Measurements from ENCODE around the gene MAD2L1. TPM values are rescaled to one million over a fixed set of nuclear protein-coding genes. Genes with fewer than 3 reads are reported as not detected.
A peak's percentile ranks its signal among the peaks of the same experiment; 100 is the strongest.

The MAD2L1 gene
- polyA plus RNA-seq, 4 donors: 3.2 to 32.3 (median 18.4) TPM

GRCh38 chr4:120025516-120025915, 41.1 kb downstream of the MAD2L1 start:
- Histone ChIP-seq H3K27me3 (ENCODE audit: control insufficient read depth in 3 of 3, insufficient read depth in 3 of 3, low read length in 3 of 3) (no peaks in the 10 kb centered on the region), H3K36me3 (ENCODE audit: control insufficient read depth in 3 of 3, insufficient read depth in 2 of 3, low read depth in 1 of 3, low read length in 3 of 3) (no peaks in the 10 kb centered on the region), H3K4me3 (ENCODE audit: low read depth in 1 of 3, low read length in 3 of 3) (no peak overlapping the region), H3K27ac (ENCODE audit: low read depth in 1 of 3, low read length in 2 of 3) (no peak overlapping the region), H3K4me1 (ENCODE audit: control insufficient read depth in 3 of 3, insufficient read depth in 2 of 3, low read depth in 1 of 3, low read length in 2 of 3) (no peaks in the 10 kb centered on the region), H3K9me3 (ENCODE audit: control insufficient read depth in 2 of 2, insufficient read depth in 1 of 2, low read depth in 1 of 2, low read length in 1 of 2) (no peaks in the 10 kb centered on the region)
- DNase-seq: no peak
- 80 to 87% (median 81%) methylated on average over 1 of the region's 1 CpG for WGBS, 3 donors
- FAIRE-seq: no peak

- no peaks in the 10 kb centered on the region for H3K36me3 ChIP-seq (ENCODE audit: control insufficient read depth in 3 of 3, insufficient read depth in 2 of 3, low read depth in 1 of 3, low read length in 3 of 3)
- 92 to 99% (median 94%) methylated on average over 1 of the region's 1 CpG for WGBS, 3 donors
- no peak for DNase-seq
- no peaks in the 10 kb centered on the region for H3K27me3 ChIP-seq (ENCODE audit: control insufficient read depth in 3 of 3, insufficient read depth in 3 of 3, low read length in 3 of 3)
- no peak overlapping the region for H3K4me3 ChIP-seq (ENCODE audit: low read depth in 1 of 3, low read length in 3 of 3)
- FAIRE-seq: no peak
- H3K4me1 ChIP-seq (ENCODE audit: control insufficient read depth in 3 of 3, insufficient read depth in 2 of 3, low read depth in 1 of 3, low read length in 2 of 3): no peaks in the 10 kb centered on the region
- no peak overlapping the region for H3K27ac ChIP-seq (ENCODE audit: low read depth in 1 of 3, low read length in 2 of 3)
- H3K9me3 ChIP-seq (ENCODE audit: control insufficient read depth in 2 of 2, insufficient read depth in 1 of 2, low read depth in 1 of 2, low read length in 1 of 2): no peaks in the 10 kb centered on the region
These were observed 47.9 kb downstream of the MAD2L1 start for GRCh38 chr4:120018786-120019185.

- Histone ChIP-seq H3K4me3 (ENCODE audit: low read depth in 1 of 3, low read length in 3 of 3) (no peak overlapping the region), H3K36me3 (ENCODE audit: control insufficient read depth in 3 of 3, insufficient read depth in 2 of 3, low read depth in 1 of 3, low read length in 3 of 3) (no peaks in the 10 kb centered on the region), H3K9me3 (ENCODE audit: control insufficient read depth in 2 of 2, insufficient read depth in 1 of 2, low read depth in 1 of 2, low read length in 1 of 2) (no peaks in the 10 kb centered on the region), H3K4me1 (ENCODE audit: control insufficient read depth in 3 of 3, insufficient read depth in 2 of 3, low read depth in 1 of 3, low read length in 2 of 3) (no peaks in the 10 kb centered on the region), H3K27me3 (ENCODE audit: control insufficient read depth in 3 of 3, insufficient read depth in 3 of 3, low read length in 3 of 3) (no peaks in the 10 kb centered on the region), H3K27ac (ENCODE audit: low read depth in 1 of 3, low read length in 2 of 3) (no peak overlapping the region)
- FAIRE-seq: no peak
- 66 to 80% (median 67%) methylated on average over 6 of the region's 6 CpGs for WGBS, 3 donors
- DNase-seq: no peak
These were observed 48.5 kb downstream of the MAD2L1 start for GRCh38 chr4:120017939-120018692.

GRCh38 chr4:120011725-120012124, 54.9 kb downstream of the MAD2L1 start:
- DNase-seq (no peak), FAIRE-seq (no peak)
- no peaks in the 10 kb centered on the region for H3K36me3 ChIP-seq (ENCODE audit: control insufficient read depth in 3 of 3, insufficient read depth in 2 of 3, low read depth in 1 of 3, low read length in 3 of 3)
- no peak overlapping the region for H3K27ac ChIP-seq (ENCODE audit: low read depth in 1 of 3, low read length in 2 of 3)
- H3K4me1 ChIP-seq (ENCODE audit: control insufficient read depth in 3 of 3, insufficient read depth in 2 of 3, low read depth in 1 of 3, low read length in 2 of 3): no peaks in the 10 kb centered on the region
- H3K4me3 ChIP-seq (ENCODE audit: low read depth in 1 of 3, low read length in 3 of 3): no peak overlapping the region
- H3K27me3 ChIP-seq (ENCODE audit: control insufficient read depth in 3 of 3, insufficient read depth in 3 of 3, low read length in 3 of 3): no peaks in the 10 kb centered on the region
- 60 to 78% (median 78%) methylated on average over 2 of the region's 2 CpGs for WGBS, 3 donors
- no peaks in the 10 kb centered on the region for H3K9me3 ChIP-seq (ENCODE audit: control insufficient read depth in 2 of 2, insufficient read depth in 1 of 2, low read depth in 1 of 2, low read length in 1 of 2)

GRCh38 chr4:120010646-120011045, 56.0 kb downstream of the MAD2L1 start:
- Histone ChIP-seq H3K27me3 (ENCODE audit: control insufficient read depth in 3 of 3, insufficient read depth in 3 of 3, low read length in 3 of 3) (no peaks in the 10 kb centered on the region), H3K4me3 (ENCODE audit: low read depth in 1 of 3, low read length in 3 of 3) (no peak overlapping the region), H3K36me3 (ENCODE audit: control insufficient read depth in 3 of 3, insufficient read depth in 2 of 3, low read depth in 1 of 3, low read length in 3 of 3) (no peaks in the 10 kb centered on the region), H3K9me3 (ENCODE audit: control insufficient read depth in 2 of 2, insufficient read depth in 1 of 2, low read depth in 1 of 2, low read length in 1 of 2) (no peaks in the 10 kb centered on the region), H3K27ac (ENCODE audit: low read depth in 1 of 3, low read length in 2 of 3) (no peak overlapping the region), H3K4me1 (ENCODE audit: control insufficient read depth in 3 of 3, insufficient read depth in 2 of 3, low read depth in 1 of 3, low read length in 2 of 3) (no peaks in the 10 kb centered on the region)
- FAIRE-seq: no peak
- DNase-seq: no peak
- WGBS, 3 donors: 92 to 94% (median 93%) methylated on average over 4 of the region's 4 CpGs

- WGBS, 3 donors: 65 to 73% (median 69%) methylated on average over 2 of the region's 2 CpGs
- FAIRE-seq: no peak
- DNase-seq: no peak
These were observed 56.9 kb downstream of the MAD2L1 start for GRCh38 chr4:120009731-120010130.

GRCh38 chr4:120008957-120009356, 57.7 kb downstream of the MAD2L1 start:
- H3K27me3 ChIP-seq (ENCODE audit: control insufficient read depth in 3 of 3, insufficient read depth in 3 of 3, low read length in 3 of 3): no peaks in the 10 kb centered on the region
- no peak overlapping the region for H3K27ac ChIP-seq (ENCODE audit: low read depth in 1 of 3, low read length in 2 of 3)
- H3K4me3 ChIP-seq (ENCODE audit: low read depth in 1 of 3, low read length in 3 of 3): no peak overlapping the region
- WGBS, 3 donors: 88 to 95% (median 89%) methylated on average over 4 of the region's 4 CpGs
- no peak for DNase-seq
- H3K36me3 ChIP-seq (ENCODE audit: control insufficient read depth in 3 of 3, insufficient read depth in 2 of 3, low read depth in 1 of 3, low read length in 3 of 3): no peaks in the 10 kb centered on the region
- no peaks in the 10 kb centered on the region for H3K4me1 ChIP-seq (ENCODE audit: control insufficient read depth in 3 of 3, insufficient read depth in 2 of 3, low read depth in 1 of 3, low read length in 2 of 3)
- no peak for FAIRE-seq
- H3K9me3 ChIP-seq (ENCODE audit: control insufficient read depth in 2 of 2, insufficient read depth in 1 of 2, low read depth in 1 of 2, low read length in 1 of 2): no peaks in the 10 kb centered on the region

More at GRCh38 chr4:120009731-120010130, 56.9 kb downstream of the MAD2L1 start:
- no peaks in the 10 kb centered on the region for H3K36me3 ChIP-seq (ENCODE audit: control insufficient read depth in 3 of 3, insufficient read depth in 2 of 3, low read depth in 1 of 3, low read length in 3 of 3)
- H3K27me3 ChIP-seq (ENCODE audit: control insufficient read depth in 3 of 3, insufficient read depth in 3 of 3, low read length in 3 of 3): no peaks in the 10 kb centered on the region
- H3K27ac ChIP-seq (ENCODE audit: low read depth in 1 of 3, low read length in 2 of 3): no peak overlapping the region
- no peak overlapping the region for H3K4me3 ChIP-seq (ENCODE audit: low read depth in 1 of 3, low read length in 3 of 3)
- no peaks in the 10 kb centered on the region for H3K4me1 ChIP-seq (ENCODE audit: control insufficient read depth in 3 of 3, insufficient read depth in 2 of 3, low read depth in 1 of 3, low read length in 2 of 3)
- no peaks in the 10 kb centered on the region for H3K9me3 ChIP-seq (ENCODE audit: control insufficient read depth in 2 of 2, insufficient read depth in 1 of 2, low read depth in 1 of 2, low read length in 1 of 2)

- Histone ChIP-seq H3K27me3 (ENCODE audit: control insufficient read depth in 3 of 3, insufficient read depth in 3 of 3, low read length in 3 of 3) (no peaks in the 10 kb centered on the region), H3K36me3 (ENCODE audit: control insufficient read depth in 3 of 3, insufficient read depth in 2 of 3, low read depth in 1 of 3, low read length in 3 of 3) (no peaks in the 10 kb centered on the region), H3K9me3 (ENCODE audit: control insufficient read depth in 2 of 2, insufficient read depth in 1 of 2, low read depth in 1 of 2, low read length in 1 of 2) (no peaks in the 10 kb centered on the region), H3K4me1 (ENCODE audit: control insufficient read depth in 3 of 3, insufficient read depth in 2 of 3, low read depth in 1 of 3, low read length in 2 of 3) (no peaks in the 10 kb centered on the region), H3K27ac (ENCODE audit: low read depth in 1 of 3, low read length in 2 of 3) (peak overlapping the region in 1 of 3 donors; percentile 9), H3K4me3 (ENCODE audit: low read depth in 1 of 3, low read length in 3 of 3) (no peak overlapping the region)
- no peak for DNase-seq
- 76 to 89% (median 80%) methylated on average over 5 of the region's 5 CpGs for WGBS, 3 donors
- FAIRE-seq: no peak
These were observed 58.7 kb downstream of the MAD2L1 start for GRCh38 chr4:120007896-120008436.
